H1 (cell line): ENCODE results near the gene ANXA5. TPM values are rescaled to one million over a fixed set of nuclear protein-coding genes. Genes with fewer than 3 reads are reported as not detected.
A peak's percentile ranks its signal among the peaks of the same experiment; 100 is the strongest.

ENCODE experiments used
- CTCF ChIA-PET: fragments of 300-600 bp; sonication (Branson Sonifier 250); formaldehyde crosslinking; loops from one replicate; lab custom pipeline; 2021; ENCODE audit not compliant: partially characterized antibody; lab: Charles Lee
- POLR2A ChIA-PET: fragments of 300-600 bp; sonication (Branson Sonifier 250); formaldehyde crosslinking; loops from one replicate; lab custom pipeline; 2021; ENCODE audit warnings: inconsistent platforms; ENCODE audit not compliant: partially characterized antibody; lab: Charles Lee
- DNase-seq, 2 experiments: peaks; one replicate each; pipeline versions ENCODE4 v3.0.0 to v3.0.0-alpha.2; 2010 to 2022; ENCODE audit warnings: low spot score in 2 of 2, low read depth in 1 of 2, mixed read lengths in 1 of 2
- FAIRE-seq: peaks from 2 replicates; lab custom pipeline; 2011; peaks lifted over from hg19 to GRCh38; lab: Jason Lieb, UNC
- H2AFZ ChIP-seq: 2 replicates; pipeline ENCODE4 v1.8.1; 2012; ENCODE audit warnings: low read length, inconsistent platforms
- H2AK5ac ChIP-seq: 2 replicates; pipeline ENCODE4 v1.6.1; 2013; ENCODE audit warnings: low read depth, low read length
- H2BK120ac ChIP-seq: replicated peaks from 2 replicates; pipeline ENCODE3; 2013; ENCODE audit warnings: low read depth, low read length, inconsistent platforms
- H2BK12ac ChIP-seq: 2 replicates; pipeline ENCODE4 v1.6.1; 2013; ENCODE audit warnings: low read depth, low read length
- H2BK15ac ChIP-seq: 2 replicates; pipeline ENCODE4 v1.6.1; 2013; ENCODE audit warnings: low read length
- H2BK20ac ChIP-seq: 2 replicates; pipeline ENCODE4 v1.6.1; 2013; ENCODE audit warnings: low read length
- H2BK5ac ChIP-seq: 2 replicates; pipeline ENCODE4 v1.6.1; 2013; ENCODE audit warnings: low read depth, low read length
- H3K14ac ChIP-seq: 2 replicates; pipeline ENCODE4 v1.6.1; 2013; ENCODE audit warnings: inconsistent platforms; ENCODE audit not compliant: insufficient read length
- H3K18ac ChIP-seq: 2 replicates; pipeline ENCODE4 v1.6.1; 2013; ENCODE audit warnings: low read length; ENCODE audit errors: extremely low read depth
- H3K23ac ChIP-seq: 2 replicates; pipeline ENCODE4 v1.6.1; 2013; ENCODE audit warnings: inconsistent platforms; ENCODE audit not compliant: insufficient read length
- H3K23me2 ChIP-seq: 2 replicates; pipeline ENCODE4 v1.6.1; 2013; ENCODE audit warnings: low read depth, low read length
- H3K27ac ChIP-seq: 2 replicates; pipeline ENCODE4 v1.6.1; 2011; ENCODE audit warnings: low read depth, low read length, inconsistent platforms
- H3K27me3 ChIP-seq, 4 experiments: replicated peaks in 1 of 4; 1 replicate in 1 of 4; 2 replicates in 3 of 4; pipeline versions ENCODE4 v1.6.1 to v1.8.1; 2011 to 2013; ENCODE audit warnings: low read length in 3 of 4, mild to moderate bottlenecking in 3 of 4, inconsistent platforms in 2 of 4, mixed read lengths in 2 of 4, moderate library complexity in 1 of 4; ENCODE audit not compliant: control insufficient read depth in 3 of 4, insufficient read depth in 3 of 4; ENCODE audit errors: extremely low read depth in 1 of 4
- H3K36me3 ChIP-seq, 4 experiments: 2 replicates each; pipeline versions ENCODE4 v1.6.1 to v1.8.1; 2011 to 2013; ENCODE audit warnings: mild to moderate bottlenecking in 4 of 4, low read length in 3 of 4, moderate library complexity in 2 of 4, control low read depth in 1 of 4, inconsistent platforms in 1 of 4; ENCODE audit not compliant: insufficient read depth in 4 of 4, control insufficient read depth in 2 of 4
- H3K4ac ChIP-seq: replicated peaks from 2 replicates; pipeline ENCODE3; 2013; ENCODE audit warnings: low read length, low read depth, mixed read lengths, inconsistent platforms; ENCODE audit not compliant: insufficient read length
- H3K4me1 ChIP-seq, 4 experiments: replicated peaks in 1 of 4; 1 replicate in 1 of 4; 2 replicates in 3 of 4; pipeline versions ENCODE4 v1.6.1 to v1.8.1; 2011 to 2013; ENCODE audit warnings: low read length in 3 of 4, inconsistent platforms in 2 of 4, mixed read lengths in 1 of 4; ENCODE audit not compliant: insufficient read depth in 4 of 4, control insufficient read depth in 3 of 4
- H3K4me2 ChIP-seq, 2 experiments: 2 replicates each; pipeline versions ENCODE4 v1.6.1 to v1.8.1; 2011 to 2013; ENCODE audit warnings: low read depth in 2 of 2, low read length in 2 of 2, control low read depth in 1 of 2, inconsistent platforms in 1 of 2, mild to moderate bottlenecking in 1 of 2; ENCODE audit not compliant: insufficient read depth in 1 of 2
- H3K4me3 ChIP-seq, 4 experiments: fragments of 200-600, 300-600 bp in 1 of 4; sonication (generic), shearing (Covaris generic), sonication (Bioruptor Twin) in 1 of 4; 2 replicates each; pipeline versions ENCODE4 v1.5.1 to v1.8.1; 2011 to 2016; ENCODE audit warnings: low read length in 4 of 4, low read depth in 3 of 4, control low read depth in 2 of 4, inconsistent platforms in 2 of 4, mild to moderate bottlenecking in 2 of 4, mixed read lengths in 1 of 4, moderate library complexity in 1 of 4; ENCODE audit not compliant: insufficient read depth in 2 of 4; ENCODE audit errors: extremely low read depth in 1 of 4
- H3K56ac ChIP-seq: replicated peaks from 2 replicates; pipeline ENCODE3; 2013; ENCODE audit warnings: low read depth, mild to moderate bottlenecking, mixed read lengths, low read length, inconsistent platforms; ENCODE audit not compliant: insufficient read length
- H3K79me1 ChIP-seq: 2 replicates; pipeline ENCODE4 v1.6.1; 2013; ENCODE audit warnings: low read depth, low read length, control low read depth
- H3K79me2 ChIP-seq, 2 experiments: 2 replicates each; pipeline versions ENCODE4 v1.6.1 to v1.8.1; 2012 to 2013; ENCODE audit warnings: low read length in 2 of 2, mild to moderate bottlenecking in 2 of 2, inconsistent platforms in 1 of 2; ENCODE audit not compliant: insufficient read depth in 2 of 2, control insufficient read depth in 1 of 2
- H3K9ac ChIP-seq, 4 experiments: replicated peaks in 1 of 4; 1 replicate in 1 of 4; 2 replicates in 3 of 4; pipeline versions ENCODE4 v1.6.1 to v1.8.1; 2011 to 2013; ENCODE audit warnings: low read depth in 3 of 4, low read length in 3 of 4, control low read depth in 2 of 4, mild to moderate bottlenecking in 2 of 4, moderate library complexity in 2 of 4, inconsistent platforms in 1 of 4; ENCODE audit errors: extremely low read depth in 1 of 4
- H3K9me3 ChIP-seq, 2 experiments: 2 replicates each; pipeline versions ENCODE4 v1.6.1 to v1.8.1; 2012 to 2013; ENCODE audit warnings: mild to moderate bottlenecking in 2 of 2, moderate library complexity in 2 of 2, control low read depth in 1 of 2, inconsistent platforms in 1 of 2, low read depth in 1 of 2, low read length in 1 of 2, mixed read lengths in 1 of 2; ENCODE audit not compliant: insufficient read depth in 2 of 2
- H4K20me1 ChIP-seq, 2 experiments: replicated peaks in 1 of 2; 2 replicates each; pipeline versions ENCODE3 to v1.8.1; 2011 to 2013; ENCODE audit warnings: inconsistent platforms in 2 of 2, low read length in 2 of 2, mild to moderate bottlenecking in 1 of 2; ENCODE audit not compliant: insufficient read depth in 2 of 2, control insufficient read depth in 1 of 2
- H4K5ac ChIP-seq: 2 replicates; pipeline ENCODE4 v1.6.1; 2013; ENCODE audit warnings: low read length, low read depth, mixed read lengths, inconsistent platforms; ENCODE audit not compliant: insufficient read length
- H4K8ac ChIP-seq: 2 replicates; pipeline ENCODE4 v1.8.0; 2013; ENCODE audit warnings: mild to moderate bottlenecking, moderate library complexity, low read length, inconsistent platforms; ENCODE audit not compliant: insufficient read depth; ENCODE audit errors: extremely low read depth
- H4K91ac ChIP-seq: replicated peaks from 2 replicates; pipeline ENCODE3; 2013; ENCODE audit warnings: low read length, mixed read lengths, inconsistent platforms; ENCODE audit not compliant: insufficient read length
- BACH1 ChIP-seq: IDR thresholded peaks from 2 replicates; pipeline ENCODE4 v1.6.1; 2012; ENCODE audit warnings: low read length, improper control_type of control experiment
- CHD1 ChIP-seq: IDR thresholded peaks from 2 replicates; pipeline ENCODE4 v1.6.1; 2012; ENCODE audit warnings: low read depth, low read length, improper control_type of control experiment
- EGR1 ChIP-seq: IDR thresholded peaks from 2 replicates; pipeline ENCODE4 v1.6.1; 2011; ENCODE audit warnings: low read depth, low read length, borderline replicate concordance
- GABPA ChIP-seq: IDR thresholded peaks from 2 replicates; pipeline ENCODE4 v1.6.1; 2011; ENCODE audit warnings: mild to moderate bottlenecking, low read length, moderate library complexity, borderline replicate concordance; ENCODE audit not compliant: insufficient read depth
- HDAC6 ChIP-seq: IDR thresholded peaks from one replicate; pipeline ENCODE4 v1.7.1; 2012; ENCODE audit warnings: low read depth, mild to moderate bottlenecking, inconsistent platforms, low read length, moderate library complexity
- JUN ChIP-seq: IDR thresholded peaks from 2 replicates; pipeline ENCODE4 v1.6.1; 2011; ENCODE audit warnings: low read depth, mild to moderate bottlenecking, improper control_type of control experiment, low read length
- KDM5A ChIP-seq: fragments of 200-600 bp; IDR thresholded peaks from 2 replicates; pipeline ENCODE4 v1.7.1; 2012; ENCODE audit warnings: mild to moderate bottlenecking, low read length, inconsistent platforms, mixed read lengths
- MAX ChIP-seq: IDR thresholded peaks from 2 replicates; pipeline ENCODE4 v1.6.1; 2012; ENCODE audit warnings: inconsistent platforms
- RBBP5 ChIP-seq: IDR thresholded peaks from 2 replicates; pipeline ENCODE4 v1.7.1; 2012; ENCODE audit warnings: low read depth, mild to moderate bottlenecking, inconsistent platforms, low read length, moderate library complexity, borderline replicate concordance
- RXRA ChIP-seq: IDR thresholded peaks from 2 replicates; pipeline ENCODE4 v1.6.1; 2011; ENCODE audit warnings: low read depth, mild to moderate bottlenecking, low read length, moderate library complexity; ENCODE audit not compliant: insufficient read depth
- SAP30 ChIP-seq: fragments of 300-600 bp; sonication (generic); IDR thresholded peaks from 2 replicates; pipeline ENCODE4 v1.7.1; 2012; ENCODE audit warnings: low read length, moderate library complexity, mild to moderate bottlenecking, inconsistent platforms; ENCODE audit not compliant: insufficient read depth, insufficient replicate concordance
- SP2 ChIP-seq: IDR thresholded peaks from 2 replicates; pipeline ENCODE4 v1.6.1; 2012; ENCODE audit warnings: mild to moderate bottlenecking, low read length, inconsistent platforms
- SP4 ChIP-seq: IDR thresholded peaks from 2 replicates; pipeline ENCODE4 v1.6.1; 2012; ENCODE audit warnings: low read length, inconsistent platforms
- TEAD4 ChIP-seq: IDR thresholded peaks from 2 replicates; pipeline ENCODE4 v1.6.1; 2012; ENCODE audit warnings: low read depth, low read length, inconsistent platforms, mixed read lengths
- WGBS, 2 experiments: shearing (Covaris generic) in 1 of 2; methylation state at CpG; one replicate each; pipeline versions ENCODE4 v1.1.6 to v1.1.7; 2013 to 2015; ENCODE audit warnings: low lambda C conversion rate in 2 of 2, mixed read lengths in 2 of 2, inconsistent platforms in 1 of 2, low coverage in 1 of 2, missing lambda C conversion rate in 1 of 2; ENCODE audit not compliant: insufficient replicate concordance in 2 of 2, insufficient coverage in 1 of 2, insufficient read length in 1 of 2; ENCODE audit errors: extremely low coverage in 1 of 2, missing lambda C conversion rate in 1 of 2; 5-methylcytosine and 5-hydroxymethylcytosine counted together
- polyA plus RNA-seq, 7 experiments: library from polyadenylated mRNA; depleted of rRNA in 3 of 7; stranded (reverse) in 5 of 7; unstranded in 2 of 7; fragments of >200 nt in 5 of 7; fragments of 200-250 nt in 2 of 7; gene quantifications; 1 replicate in 5 of 7; 2 replicates in 1 of 7; 4 replicates in 1 of 7; pipeline versions ENCODE4 v1.2.1 to v1.2.3, GENCODE V29; 2011 to 2013; ENCODE audit warnings: missing spikeins in 2 of 7, mixed read lengths in 2 of 7
- total RNA-seq: library from RNA; stranded (reverse); fragmentation: NEBNext Ultra II Directional; extraction: Animal tissue kit (Norgen Biotek cat#: 25700); gene quantifications from 2 replicates; pipeline ENCODE4 v1.2.1, GENCODE V29; 2021

ANXA5 gene
- total and polyA plus RNA-seq, 2 of the 8 experiments (the other 6 are each of a cell fraction or from before 2014, with no cell fraction given) = 213 to 221 TPM

GRCh38 chr4:121697564-121697963 lies 784 bp upstream of the ANXA5 start:
- Histone ChIP-seq H2BK120ac (no peak overlapping the region), H4K20me1 (peaks cover 0 to under 1% of the 10 kb centered on the region in 2 experiments), H3K79me2 (peaks cover 0 to 25% of the 10 kb centered on the region in 2 experiments; a peak in 2 of 4 replicates), H3K79me1 (no peaks in the 10 kb centered on the region; the same call in 1 of the 2 replicates), H3K27ac (no peak overlapping the region), H3K4ac (no peak overlapping the region), H3K36me3 (peaks cover 0 to 13% (median 0%) of the 10 kb centered on the region in 4 experiments; a peak in 1 of 8 replicates), H3K4me3 (peak overlapping the region; percentile 66 to 98 (median 90); a peak in 7 of 8 replicates), H3K9me3 (peaks cover 2 to 6% of the 10 kb centered on the region in 2 experiments; a peak in 1 of 4 replicates), H2BK12ac (no peak overlapping the region), H2AK5ac (no peak overlapping the region; the same call in 1 of the 2 replicates), H3K23ac (no peak overlapping the region), H2BK20ac (no peak overlapping the region), H4K8ac (no peak overlapping the region), H3K4me1 (peaks cover 0 to 7% (median 6%) of the 10 kb centered on the region in 4 experiments; a peak in 6 of 7 replicates), H3K18ac (no peak overlapping the region), H2BK15ac (no peak overlapping the region), H3K14ac (no peak overlapping the region), H4K91ac (no peak overlapping the region), H4K5ac (no peak overlapping the region), H2BK5ac (no peak overlapping the region), H2AFZ (peak overlapping the region; percentile 81; the same call in 1 of the 2 replicates), H3K56ac (no peak overlapping the region), H3K9ac (no peak overlapping the region), H3K27me3 (no peaks in the 10 kb centered on the region; a peak in 1 of 7 replicates), H3K23me2 (peaks cover 9% of the 10 kb centered on the region; the same call in 1 of the 2 replicates), H3K4me2 (peak overlapping the region; percentile 61 to 96)
- 75% methylated on average over 9 of the region's 9 CpGs; no CpG with 5 or more reads in 1 of the 2 experiments for WGBS, 2 experiments
- DNase-seq (no peak), FAIRE-seq (no peak)
- CTCF ChIA-PET = interaction anchor here (0.6 to 1.9 kb wide), 7 partner anchors 10 to 120 kb away, joined by 3 to 5 read pairs (median 4); no protein-coding TSS in a partner anchor
- POLR2A ChIA-PET = interaction anchor here (0.9 to 2.4 kb wide), 6 partner anchors 8 to 18 kb away, joined by 3 to 15 read pairs (median 8); no protein-coding TSS in a partner anchor
- TF ChIP-seq TEAD4 = no peak
- no peak for TF ChIP-seq HDAC6
- TF ChIP-seq EGR1 = no peak
- TF ChIP-seq JUN = no peak
- no peak for TF ChIP-seq RXRA
- no peak for TF ChIP-seq SP4
- no peak for TF ChIP-seq CHD1
- no peak for TF ChIP-seq SP2
- no peak for TF ChIP-seq MAX
- TF ChIP-seq GABPA = no peak
- TF ChIP-seq KDM5A = no peak
- no peak for TF ChIP-seq RBBP5
- TF ChIP-seq SAP30 = no peak
- TF ChIP-seq BACH1 = no peak
